OCI-LY1 (cell line): ENCODE results near the gene GALNT17.

Experiments used
- H2AFZ ChIP-seq: fragments of 200-600 bp; sonication (generic), shearing (Covaris generic); 2 replicates; pipeline ENCODE4 v1.6.0; 2014; ENCODE audit warnings: antibody characterized with exemption, mild to moderate bottlenecking, low read length
- H3F3A ChIP-seq: fragments of 200-600 bp; sonication (generic), shearing (Covaris generic); 2 replicates; pipeline ENCODE4 v1.6.0; 2014; ENCODE audit warnings: mild to moderate bottlenecking, antibody characterized with exemption, low read length, moderate library complexity; ENCODE audit not compliant: insufficient read depth
- H3K27ac ChIP-seq: fragments of 200-600 bp; sonication (generic); 2 replicates; pipeline ENCODE4 v1.5.1; 2014; ENCODE audit warnings: low read length, mixed run types, mild to moderate bottlenecking, low read depth; ENCODE audit not compliant: poor library complexity, severe bottlenecking
- H3K27me3 ChIP-seq: fragments of 200-600 bp; sonication (generic); 2 replicates; pipeline ENCODE4 v1.6.0; 2014; ENCODE audit warnings: antibody characterized with exemption, mild to moderate bottlenecking, low read length, moderate library complexity; ENCODE audit not compliant: insufficient read depth
- H3K36me3 ChIP-seq: fragments of 200-600 bp; sonication (generic); 2 replicates; pipeline ENCODE4 v1.6.1; 2014; ENCODE audit warnings: mild to moderate bottlenecking, antibody characterized with exemption, low read length, moderate library complexity, mixed read lengths; ENCODE audit not compliant: insufficient read depth
- H3K4me1 ChIP-seq: fragments of 200-600 bp; sonication (generic); 2 replicates; pipeline ENCODE4 v1.5.1; 2014; ENCODE audit warnings: mild to moderate bottlenecking, low read length, moderate library complexity; ENCODE audit not compliant: insufficient read depth, severe bottlenecking
- H3K4me2 ChIP-seq: fragments of 200-600 bp; sonication (generic), shearing (Covaris generic); 2 replicates; pipeline ENCODE4 v1.6.1; 2014; ENCODE audit warnings: low read length
- H3K4me3 ChIP-seq: fragments of 200-600 bp; sonication (generic); 2 replicates; pipeline ENCODE4 v1.5.1; 2014; ENCODE audit warnings: low read length, low read depth, mild to moderate bottlenecking, mixed read lengths; ENCODE audit not compliant: poor library complexity, severe bottlenecking
- H3K79me2 ChIP-seq: fragments of 200-600 bp; shearing (Covaris generic); 2 replicates; pipeline ENCODE4 v1.6.1; 2016; ENCODE audit warnings: mixed run types, low read length, mixed read lengths; ENCODE audit not compliant: insufficient read depth
- H3K9ac ChIP-seq: fragments of 200-600 bp; sonication (generic), shearing (Covaris generic); 2 replicates; pipeline ENCODE4 v1.6.1; 2014; ENCODE audit warnings: mild to moderate bottlenecking, low read length, mixed read lengths
- H3K9me2 ChIP-seq: fragments of 200-600 bp; sonication (generic), shearing (Covaris generic); 2 replicates; pipeline ENCODE4 v1.6.1; 2014; ENCODE audit warnings: low read depth, mild to moderate bottlenecking, low read length, mixed read lengths
- H3K9me3 ChIP-seq: fragments of 200-600 bp; shearing (Covaris generic); 2 replicates; pipeline ENCODE4 v1.6.1; 2014; ENCODE audit warnings: low read length, mixed read lengths
- H4K20me1 ChIP-seq: fragments of 200-600 bp; sonication (generic), shearing (Covaris generic); 2 replicates; pipeline ENCODE4 v1.6.0; 2016; ENCODE audit warnings: mild to moderate bottlenecking, low read length; ENCODE audit not compliant: insufficient read depth
- CTCF ChIP-seq: fragments of 200-600 bp; sonication (generic), shearing (Covaris generic); IDR thresholded peaks from 2 replicates; pipeline ENCODE4 v1.5.1; 2017; ENCODE audit warnings: mild to moderate bottlenecking, antibody characterized with exemption, low read length, moderate library complexity, mixed read lengths
- EZH2 ChIP-seq: fragments of 200-600 bp; sonication (generic), shearing (Covaris generic); IDR thresholded peaks from 2 replicates; pipeline ENCODE4 v1.8.0; 2017; ENCODE audit warnings: borderline replicate concordance, mixed run types, mild to moderate bottlenecking, antibody characterized with exemption, low read length, moderate library complexity, mixed read lengths

GALNT17 gene

GRCh38 chr7:71612911-71613310, 481.0 kb downstream of the GALNT17 start:
- Histone ChIP-seq H3K27me3 (no peaks in the 10 kb centered on the region), H3K9ac (no peak overlapping the region), H3K79me2 (no peaks in the 10 kb centered on the region), H3F3A (no peaks in the 10 kb centered on the region), H3K9me3 (no peaks in the 10 kb centered on the region), H2AFZ (no peak overlapping the region), H3K9me2 (no peaks in the 10 kb centered on the region), H3K36me3 (no peaks in the 10 kb centered on the region), H4K20me1 (no peaks in the 10 kb centered on the region), H3K4me3 (no peak overlapping the region), H3K27ac (no peak overlapping the region), H3K4me1 (no peaks in the 10 kb centered on the region), H3K4me2 (no peak overlapping the region)
- no peak for TF ChIP-seq CTCF
- no peak for TF ChIP-seq EZH2

DNA sequence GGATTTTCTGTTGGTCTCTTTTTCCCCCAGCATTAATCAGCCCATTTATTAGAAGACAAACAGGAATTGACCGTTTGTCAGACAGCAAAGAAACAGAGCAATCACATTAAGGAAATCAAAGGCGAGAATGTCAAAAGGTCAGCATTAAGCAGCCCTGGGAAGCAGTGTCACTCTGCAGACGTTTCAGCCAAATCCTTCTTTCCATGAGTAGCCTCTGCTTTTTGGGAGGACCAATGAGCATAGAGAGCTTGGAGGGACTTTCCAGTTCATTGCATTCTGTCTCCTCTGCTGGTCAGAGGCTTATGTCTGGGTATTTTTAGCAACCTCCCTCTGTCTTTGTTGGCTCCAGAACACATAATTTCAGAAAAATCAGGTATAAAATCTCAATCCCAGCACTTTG, 481.4 kb downstream of the GALNT17 start:
- Histone ChIP-seq H3K79me2 (no peaks in the 10 kb centered on the region), H3K9me3 (no peaks in the 10 kb centered on the region), H3K4me3 (no peak overlapping the region), H3K9ac (no peak overlapping the region), H3K27ac (no peak overlapping the region), H2AFZ (no peak overlapping the region), H4K20me1 (no peaks in the 10 kb centered on the region), H3K36me3 (no peaks in the 10 kb centered on the region), H3F3A (no peaks in the 10 kb centered on the region), H3K4me1 (no peaks in the 10 kb centered on the region), H3K27me3 (no peaks in the 10 kb centered on the region), H3K9me2 (no peaks in the 10 kb centered on the region), H3K4me2 (no peak overlapping the region)
- TF ChIP-seq CTCF = no peak
- no peak for TF ChIP-seq EZH2

DNA sequence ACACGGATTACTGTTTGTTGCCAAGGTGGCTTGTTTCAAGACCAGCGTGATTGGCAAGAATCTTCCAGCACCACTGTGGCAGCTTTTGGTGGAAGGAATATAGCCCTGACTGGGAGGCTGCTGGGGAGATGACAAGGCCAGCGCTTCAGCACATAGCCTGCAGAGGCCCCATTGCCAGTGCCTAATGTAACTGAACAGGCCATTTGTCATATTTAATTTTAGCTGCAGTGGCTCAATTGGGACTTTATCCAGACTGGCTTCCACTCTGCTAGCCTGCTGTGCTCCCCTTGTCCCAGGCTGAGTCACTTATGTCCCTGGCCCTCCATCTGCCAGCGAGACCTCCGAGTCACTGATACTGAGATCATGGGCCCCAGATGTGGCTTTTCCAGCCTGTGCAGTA, 483.1 kb downstream of the GALNT17 start:
- Histone ChIP-seq H3K27me3 (no peaks in the 10 kb centered on the region), H3K9me2 (no peaks in the 10 kb centered on the region), H3K4me2 (no peak overlapping the region), H3K4me3 (no peak overlapping the region), H4K20me1 (no peaks in the 10 kb centered on the region), H3K79me2 (no peaks in the 10 kb centered on the region), H3K9ac (no peak overlapping the region), H3F3A (no peaks in the 10 kb centered on the region), H3K4me1 (no peaks in the 10 kb centered on the region), H3K36me3 (no peaks in the 10 kb centered on the region), H3K9me3 (no peaks in the 10 kb centered on the region), H2AFZ (no peak overlapping the region), H3K27ac (no peak overlapping the region)
- TF ChIP-seq EZH2 (no peak), CTCF (no peak)
